ENCODE measurements around the gene PROM2.
A peak's percentile ranks its signal among the peaks of the same experiment; 100 is the strongest.
"Not testable (repeated sequence)": the region's sequence is repeated elsewhere in the genome, so short reads cannot be mapped to it uniquely, and the experiment has no call there.

The PROM2 gene

DNA sequence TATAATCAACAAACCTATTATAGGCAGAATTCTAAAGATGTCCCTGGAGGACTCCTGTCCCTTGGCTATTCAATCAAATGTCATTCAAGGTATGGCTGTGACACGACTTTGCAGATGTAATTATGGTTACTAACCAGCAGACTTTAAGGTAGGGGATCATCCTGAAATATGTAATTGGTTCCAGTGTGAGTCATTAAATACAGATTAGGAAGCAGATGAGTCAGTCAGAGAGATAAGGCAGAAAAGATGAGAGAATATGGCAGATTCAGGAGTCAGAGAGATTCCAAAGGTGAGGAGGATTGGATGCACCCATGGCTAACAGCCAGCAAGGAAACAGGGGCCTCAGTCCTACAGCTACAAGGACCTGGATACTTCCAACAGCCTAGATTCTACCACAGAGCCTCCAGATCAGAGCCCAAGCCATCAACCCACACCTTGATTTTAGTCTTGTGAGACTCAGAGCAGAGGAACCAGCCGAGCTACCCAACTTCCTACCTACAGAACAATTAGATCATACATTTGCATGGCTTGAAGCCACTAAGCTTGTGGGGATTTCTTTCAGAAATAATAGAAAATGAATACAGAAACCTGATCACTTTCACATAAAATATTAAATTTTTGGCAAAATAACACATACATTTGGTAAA lies 11.2 kb upstream of the PROM2 start:
- no peak for DNase-seq (ENCODE audit: low spot score in 2 of 2)
- Mint-ChIP-seq H3K36me3 (peaks cover 3% of the 10 kb centered on the region), H3K27ac (no peak overlapping the region), H3K27me3 (peaks cover 7% of the 10 kb centered on the region), H3K4me3 (no peak overlapping the region), H3K9me3 (peaks cover 8% of the 10 kb centered on the region), H3K4me1 (no peaks in the 10 kb centered on the region)
- no peak for ATAC-seq (ENCODE audit: low read depth)

DNA sequence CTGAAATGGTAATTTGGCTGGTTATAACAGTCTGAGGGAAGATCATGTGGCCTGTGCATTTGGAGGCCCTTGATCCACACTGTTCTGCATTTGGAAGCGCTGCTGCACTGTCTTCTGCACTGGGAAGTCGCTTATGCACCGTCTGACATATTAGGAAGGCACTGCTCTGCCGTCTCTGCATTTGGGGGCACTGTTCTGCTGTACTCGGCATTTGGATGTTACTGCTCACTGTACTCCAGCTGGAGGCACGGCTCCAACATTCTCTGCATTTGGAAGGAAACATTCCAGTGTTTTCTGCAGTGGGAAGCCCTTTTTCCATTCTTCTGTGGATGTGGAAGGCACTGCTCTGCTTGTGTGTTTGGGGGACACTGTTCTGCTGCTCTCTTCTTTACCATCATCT lies 9.6 kb upstream of the PROM2 start:
- Mint-ChIP-seq H3K27ac (no peak overlapping the region), H3K4me3 (no peak overlapping the region), H3K27me3 (peaks cover 5% of the 10 kb centered on the region), H3K4me1 (no peaks in the 10 kb centered on the region), H3K9me3 (no peaks in the 10 kb centered on the region), H3K36me3 (peaks cover 3% of the 10 kb centered on the region)
- peak in 1 of 2 donors; percentile 5 for DNase-seq (ENCODE audit: low spot score in 2 of 2)
- no peak for ATAC-seq (ENCODE audit: low read depth)

DNA sequence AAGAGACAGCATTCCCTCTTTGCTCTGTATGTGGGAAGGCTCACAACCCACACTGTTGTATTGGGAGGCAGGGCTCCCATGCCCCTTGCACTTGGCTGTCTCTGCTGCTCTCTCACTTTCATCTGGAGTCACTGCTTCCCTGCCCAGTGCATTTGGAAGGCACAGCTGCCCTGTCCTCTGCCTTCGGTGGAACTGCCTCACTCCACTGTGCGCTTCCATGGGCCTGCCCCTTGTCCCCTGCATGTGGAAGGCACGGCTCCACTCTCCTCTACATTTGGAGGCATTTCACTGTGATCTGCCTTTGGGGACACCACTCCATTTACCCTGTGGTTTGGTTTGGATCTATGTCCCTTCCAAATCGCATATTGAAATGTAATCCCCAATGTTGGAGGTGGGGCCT lies 9.1 kb upstream of the PROM2 start:
- Mint-ChIP-seq H3K27ac (no peak overlapping the region), H3K4me1 (no peaks in the 10 kb centered on the region), H3K27me3 (peaks cover 4% of the 10 kb centered on the region), H3K9me3 (no peaks in the 10 kb centered on the region), H3K36me3 (peaks cover 2% of the 10 kb centered on the region), H3K4me3 (no peak overlapping the region)
- DNase-seq (ENCODE audit: low spot score in 2 of 2) (peak in 1 of 2 donors; percentile 6), ATAC-seq (ENCODE audit: low read depth) (no peak)

DNA sequence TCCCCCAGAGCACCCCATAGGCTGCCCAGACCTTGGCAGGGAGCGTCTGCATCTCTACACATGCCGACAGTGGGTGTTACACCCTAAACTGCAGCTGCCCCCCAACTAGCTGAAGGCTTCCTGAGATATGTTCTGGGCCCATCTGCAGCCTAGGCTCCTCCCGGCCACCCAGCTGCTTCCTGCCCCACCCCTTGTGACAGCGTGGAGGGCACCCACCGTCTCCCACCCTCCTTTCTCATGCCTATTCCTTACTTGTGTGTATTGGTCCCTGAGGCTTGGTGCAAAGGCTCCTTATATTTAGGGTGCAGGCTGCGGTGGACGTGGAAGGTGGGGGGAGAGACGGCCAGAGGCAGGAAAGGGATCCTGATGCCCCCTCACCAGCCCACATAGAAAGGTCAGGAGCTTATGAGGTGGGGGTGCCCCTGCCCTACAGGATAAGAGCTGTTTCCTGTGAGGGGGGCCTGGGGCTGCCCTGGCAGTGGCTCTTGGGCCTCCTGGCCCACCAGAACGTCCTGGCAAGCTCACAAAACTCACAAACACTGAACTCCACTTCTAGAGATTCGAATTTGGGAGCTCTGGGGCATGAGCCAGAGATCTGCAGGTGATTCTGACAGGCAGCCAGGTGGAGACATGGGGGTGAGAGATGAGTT lies 7.3 kb upstream of the PROM2 start:
- H3K4me1 Mint-ChIP-seq, result no peaks in the 10 kb centered on the region
- peaks cover 2% of the 10 kb centered on the region for H3K27me3 Mint-ChIP-seq
- H3K4me3 Mint-ChIP-seq, result no peak overlapping the region
- DNase-seq (ENCODE audit: low spot score in 2 of 2), result peak in 1 of 2 donors; percentile 5
- H3K27ac Mint-ChIP-seq, result no peak overlapping the region
- ATAC-seq (ENCODE audit: low read depth), result no peak
- H3K9me3 Mint-ChIP-seq, result no peaks in the 10 kb centered on the region
- no peaks in the 10 kb centered on the region for H3K36me3 Mint-ChIP-seq

DNA sequence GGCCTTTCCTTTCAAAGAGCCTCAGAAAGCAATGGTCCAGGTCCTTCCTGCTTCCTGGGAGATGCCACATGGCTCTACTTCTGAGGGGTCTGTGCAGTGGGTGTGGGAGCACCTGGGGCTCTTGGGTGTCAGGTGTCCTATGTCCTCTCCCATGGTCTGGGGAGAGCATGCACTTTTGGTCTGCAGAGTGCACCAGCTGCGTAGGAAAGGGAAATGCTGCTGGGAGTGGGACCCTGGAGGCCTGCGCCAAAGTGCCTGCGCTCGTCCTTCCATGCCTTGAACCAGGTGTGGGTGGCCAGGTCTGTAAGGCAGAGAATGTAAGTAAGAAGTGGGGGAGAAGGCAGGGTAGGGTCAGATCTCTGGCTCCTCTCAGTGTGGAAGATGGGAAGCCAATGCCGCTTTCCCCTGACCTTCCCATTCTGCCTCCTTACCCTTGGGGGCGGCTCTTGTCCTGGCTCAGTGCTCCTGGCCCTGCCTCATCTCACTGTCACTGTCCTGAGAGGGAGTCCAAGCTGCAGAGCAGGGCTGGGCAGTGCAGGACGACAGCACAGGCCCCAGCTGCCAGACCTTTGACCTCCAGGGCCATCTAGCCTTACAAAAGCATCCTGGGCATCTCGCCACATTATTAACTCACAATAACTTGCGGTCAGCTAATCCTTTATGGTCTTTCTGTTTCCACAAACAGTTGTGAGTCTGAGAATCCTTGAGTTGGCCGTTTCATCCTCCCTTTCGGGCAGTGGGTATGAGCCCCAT lies 6.6 kb upstream of the PROM2 start:
- Mint-ChIP-seq H3K27ac (no peak overlapping the region), H3K27me3 (peaks cover 2% of the 10 kb centered on the region), H3K4me3 (no peak overlapping the region), H3K4me1 (no peaks in the 10 kb centered on the region), H3K9me3 (no peaks in the 10 kb centered on the region), H3K36me3 (no peaks in the 10 kb centered on the region)
- DNase-seq (ENCODE audit: low spot score in 2 of 2) (peak in 1 of 2 donors; percentile 3), ATAC-seq (ENCODE audit: low read depth) (no peak)

DNA sequence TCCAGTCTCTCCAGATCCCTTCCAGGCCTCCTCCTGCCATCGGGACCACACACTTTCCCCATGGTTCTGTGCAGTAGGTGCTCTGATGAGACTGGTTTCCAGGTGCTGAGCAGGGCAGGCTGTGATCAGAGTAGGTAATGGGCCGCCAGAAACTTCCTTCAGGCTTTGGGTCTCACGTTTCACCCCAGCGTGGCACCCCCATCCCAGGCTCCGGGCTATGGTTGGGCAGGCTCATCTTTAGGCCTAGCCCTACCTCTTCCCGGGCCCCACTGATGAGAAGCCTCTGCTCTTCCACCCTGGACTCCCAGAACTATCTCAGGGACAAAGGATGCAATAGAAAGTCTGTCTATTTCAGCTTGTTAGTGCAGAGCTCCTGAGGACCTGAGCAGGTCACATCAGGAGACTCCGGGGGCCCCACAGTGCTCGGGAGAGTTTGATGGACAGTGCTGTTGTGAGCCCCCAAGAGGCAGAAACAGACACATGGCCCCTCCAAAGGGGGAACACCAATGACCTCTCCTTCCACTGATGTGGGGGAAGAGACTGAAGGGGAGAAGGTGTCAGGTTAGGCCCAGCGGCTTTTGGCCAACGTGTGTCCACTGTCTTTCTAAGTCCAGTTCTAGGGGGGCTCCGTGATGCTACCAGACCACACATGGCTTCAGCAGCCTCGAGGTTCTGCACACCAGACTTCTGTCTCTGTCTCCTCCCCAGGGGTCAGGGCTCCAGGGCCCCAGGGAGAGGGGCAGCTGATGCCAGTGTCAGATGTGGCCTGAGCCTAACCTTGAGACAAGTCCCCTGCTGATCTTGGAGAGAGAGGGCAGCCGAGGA lies 5.8 kb upstream of the PROM2 start:
- no peak overlapping the region for H3K4me3 Mint-ChIP-seq
- H3K27me3 Mint-ChIP-seq, result peaks cover 2% of the 10 kb centered on the region
- H3K36me3 Mint-ChIP-seq, result no peaks in the 10 kb centered on the region
- no peak overlapping the region for H3K27ac Mint-ChIP-seq
- DNase-seq (ENCODE audit: low spot score in 2 of 2) (peak in 1 of 2 donors; percentile 5), ATAC-seq (ENCODE audit: low read depth) (no peak)
- H3K9me3 Mint-ChIP-seq, result no peaks in the 10 kb centered on the region
- H3K4me1 Mint-ChIP-seq, result no peaks in the 10 kb centered on the region

DNA sequence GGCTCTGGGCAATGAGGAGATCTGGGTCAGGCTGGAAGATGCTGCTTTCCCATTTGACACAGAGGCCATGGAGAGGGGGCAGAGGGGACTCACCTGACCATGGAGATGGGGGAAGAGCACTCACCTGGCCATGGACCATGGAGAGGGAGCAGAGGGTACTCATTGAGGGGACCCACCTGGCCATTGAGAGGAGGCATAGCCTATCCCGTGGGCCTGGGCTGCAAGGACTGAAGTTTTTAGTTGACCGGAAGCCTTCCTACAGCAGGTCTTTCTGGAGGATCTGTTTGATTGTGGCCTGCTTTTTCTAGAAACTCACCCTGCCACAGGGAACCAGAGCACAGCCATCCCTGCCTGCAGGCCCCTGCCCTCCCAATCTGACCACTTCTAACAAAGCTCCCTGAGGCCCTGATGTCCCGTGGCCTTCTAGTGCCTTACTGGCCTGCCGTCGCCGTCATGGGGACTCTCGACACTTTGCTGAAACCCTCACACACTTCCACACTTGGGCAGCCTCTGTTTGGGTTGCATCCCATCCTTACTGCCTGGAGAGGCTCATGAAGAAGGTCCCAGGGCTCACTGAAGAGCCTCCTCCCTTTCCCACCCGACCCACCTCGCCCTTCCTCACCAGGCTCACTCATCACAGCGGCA lies 5.1 kb upstream of the PROM2 start:
- Mint-ChIP-seq H3K9me3 (no peaks in the 10 kb centered on the region), H3K4me3 (no peak overlapping the region), H3K36me3 (no peaks in the 10 kb centered on the region), H3K4me1 (no peaks in the 10 kb centered on the region), H3K27ac (no peak overlapping the region), H3K27me3 (peaks cover 2% of the 10 kb centered on the region)
- ATAC-seq (ENCODE audit: low read depth) (no peak), DNase-seq (ENCODE audit: low spot score in 2 of 2) (no peak)

DNA sequence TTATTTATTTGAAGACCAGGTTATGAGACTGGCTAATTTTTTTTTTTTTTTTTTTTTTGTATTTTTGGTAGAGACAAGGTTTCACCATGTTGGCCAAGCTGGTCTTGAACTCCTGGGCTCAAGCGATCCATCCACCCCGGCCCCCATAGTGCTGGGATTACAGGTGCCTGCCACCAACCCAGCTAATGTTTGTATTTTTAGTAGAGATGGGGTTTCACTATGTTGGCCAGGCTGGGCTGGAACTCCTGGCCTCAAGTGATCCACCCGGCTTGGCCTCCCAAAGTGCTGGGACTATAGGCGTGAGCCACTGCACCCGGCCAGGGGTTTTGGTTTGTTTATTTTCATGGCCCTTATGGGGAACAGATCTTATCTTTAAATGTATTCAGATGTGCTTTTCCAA lies 4.5 kb upstream of the PROM2 start:
- not testable (repeated sequence) for H3K9me3 Mint-ChIP-seq; ATAC-seq (ENCODE audit: low read depth); H3K4me1 Mint-ChIP-seq; H3K36me3 Mint-ChIP-seq; DNase-seq (ENCODE audit: low spot score in 2 of 2); H3K27me3 Mint-ChIP-seq; H3K4me3 Mint-ChIP-seq; H3K27ac Mint-ChIP-seq

DNA sequence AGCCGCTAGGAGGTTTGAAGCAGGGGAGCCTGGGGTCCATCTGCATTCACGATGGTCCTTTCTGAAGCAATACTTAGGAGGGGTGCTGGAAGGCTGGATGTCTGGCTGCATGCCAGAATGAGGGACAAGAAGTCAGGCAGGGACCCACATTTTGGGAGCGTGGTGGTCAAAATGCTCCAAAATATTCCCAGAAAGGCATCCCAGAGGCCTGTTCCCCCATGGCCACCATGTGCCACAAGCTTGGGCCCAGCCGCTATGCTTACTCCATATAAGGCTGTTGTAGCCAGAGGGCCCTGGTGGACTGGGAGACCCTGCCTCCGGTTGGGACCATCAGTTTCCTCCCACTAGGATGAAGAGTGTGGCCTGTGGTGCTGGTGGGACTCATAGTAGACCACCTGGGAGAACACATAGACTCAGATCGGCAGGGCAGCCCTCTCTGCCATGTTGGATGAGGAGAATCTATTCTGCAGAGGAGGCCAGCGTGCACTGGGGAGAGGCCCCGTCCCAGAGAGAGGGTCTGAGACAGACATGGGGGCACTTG lies 3.6 kb upstream of the PROM2 start:
- no peaks in the 10 kb centered on the region for H3K36me3 Mint-ChIP-seq
- no peak for ATAC-seq (ENCODE audit: low read depth)
- no peaks in the 10 kb centered on the region for H3K4me1 Mint-ChIP-seq
- no peaks in the 10 kb centered on the region for H3K9me3 Mint-ChIP-seq
- H3K27ac Mint-ChIP-seq, result no peak overlapping the region
- H3K27me3 Mint-ChIP-seq, result peaks cover 2% of the 10 kb centered on the region
- no peak overlapping the region for H3K4me3 Mint-ChIP-seq
- no peak for DNase-seq (ENCODE audit: low spot score in 2 of 2)

DNA sequence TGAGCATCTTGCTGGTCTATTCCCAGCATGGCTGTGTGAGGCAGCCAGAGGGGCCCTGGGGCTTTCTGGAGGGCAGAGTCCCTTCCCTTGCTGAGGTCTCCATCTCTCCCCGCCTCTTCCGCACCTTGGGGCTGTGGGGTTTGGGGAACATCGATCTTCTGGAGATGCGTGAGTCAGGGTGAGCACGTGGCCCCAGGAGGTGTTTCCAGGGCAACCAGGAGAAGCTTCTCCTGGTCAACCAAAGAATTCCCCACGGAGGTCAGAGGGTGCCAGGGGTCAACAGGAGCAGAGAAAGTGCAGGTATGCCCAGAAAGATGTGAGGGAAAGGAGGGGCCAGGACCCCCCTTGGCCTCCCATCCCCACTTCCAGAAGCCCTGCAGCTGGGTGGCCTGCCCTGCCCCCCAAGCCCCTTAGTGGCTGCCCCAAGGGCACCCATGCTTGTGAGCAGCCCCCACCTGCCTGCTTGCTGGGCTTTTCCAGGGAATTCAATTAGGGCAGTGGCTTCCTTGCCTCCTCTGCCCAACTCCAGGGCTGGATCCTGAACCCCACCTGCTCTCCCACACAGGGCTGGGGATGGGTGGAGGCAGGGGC lies 2.8 kb upstream of the PROM2 start:
- Mint-ChIP-seq H3K9me3 (no peaks in the 10 kb centered on the region), H3K4me3 (no peak overlapping the region), H3K36me3 (no peaks in the 10 kb centered on the region), H3K27ac (no peak overlapping the region), H3K27me3 (peaks cover 2% of the 10 kb centered on the region), H3K4me1 (no peaks in the 10 kb centered on the region)
- DNase-seq (ENCODE audit: low spot score in 2 of 2), result no peak
- no peak for ATAC-seq (ENCODE audit: low read depth)

DNA sequence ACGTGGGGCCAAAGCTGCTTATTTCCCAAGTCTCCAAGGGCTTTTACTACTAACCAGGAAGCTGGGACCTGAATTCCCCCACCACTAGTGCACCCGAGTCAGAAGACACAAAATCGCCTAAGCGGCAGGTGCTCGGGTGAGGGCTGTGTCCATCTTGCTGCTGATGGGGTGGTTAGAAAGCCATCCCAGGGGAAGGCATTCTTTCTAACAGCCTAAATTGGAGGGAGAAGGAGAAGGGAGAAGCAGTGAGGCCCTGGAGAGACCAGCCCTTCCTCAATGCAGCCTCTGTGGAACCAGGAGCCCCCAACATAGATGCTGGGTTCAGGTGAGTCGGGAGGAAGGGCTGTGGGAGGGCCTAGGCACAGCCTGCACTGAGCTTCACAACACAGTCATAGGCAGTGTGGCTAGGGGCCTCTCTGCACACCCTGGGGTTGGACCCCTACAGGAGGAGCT lies 1.9 kb upstream of the PROM2 start:
- no peak overlapping the region for H3K4me3 Mint-ChIP-seq

DNA sequence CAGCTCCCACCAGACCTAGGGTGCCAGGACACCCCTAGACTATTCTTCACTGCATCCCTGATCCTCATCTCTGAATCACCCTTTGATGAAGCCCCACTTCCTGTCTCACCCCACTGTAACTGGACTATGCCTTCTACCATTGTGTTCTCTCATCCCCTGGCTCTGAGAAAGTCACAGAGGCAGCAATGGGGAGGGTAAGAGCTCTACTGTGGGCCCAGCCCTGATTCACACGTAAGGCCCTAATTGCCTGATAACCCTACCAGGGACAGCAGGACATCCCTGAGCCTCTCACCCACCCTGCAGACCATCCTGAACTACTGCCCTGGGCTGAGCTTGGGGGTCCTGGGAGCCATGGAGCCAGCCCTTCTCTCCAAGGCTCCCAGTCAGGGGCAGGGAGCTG lies 1.5 kb upstream of the PROM2 start:
- H3K4me3 Mint-ChIP-seq, result no peak overlapping the region
- H3K27me3 Mint-ChIP-seq, result no peaks in the 10 kb centered on the region
- H3K4me1 Mint-ChIP-seq, result no peaks in the 10 kb centered on the region
- DNase-seq (ENCODE audit: low spot score in 2 of 2) (no peak), ATAC-seq (ENCODE audit: low read depth) (no peak)
- no peaks in the 10 kb centered on the region for H3K9me3 Mint-ChIP-seq
- H3K36me3 Mint-ChIP-seq, result no peaks in the 10 kb centered on the region
- no peak overlapping the region for H3K27ac Mint-ChIP-seq

More for the DNA sequence above, 1.9 kb upstream of the PROM2 start:
- Mint-ChIP-seq H3K4me1 (no peaks in the 10 kb centered on the region), H3K9me3 (no peaks in the 10 kb centered on the region), H3K27me3 (no peaks in the 10 kb centered on the region), H3K36me3 (no peaks in the 10 kb centered on the region), H3K27ac (no peak overlapping the region)
- ATAC-seq (ENCODE audit: low read depth), result no peak
- no peak for DNase-seq (ENCODE audit: low spot score in 2 of 2)

All from memory B cell (primary cell).